Glomerular endothelial cell (primary cell): ENCODE measurements around the gene OTUB2. TPM values are rescaled to one million over a fixed set of nuclear protein-coding genes. Genes with fewer than 3 reads are reported as not detected.
A peak's percentile ranks its signal among the peaks of the same experiment; 100 is the strongest.
"Not testable (repeated sequence)": the region's sequence is repeated elsewhere in the genome, so short reads cannot be mapped to it uniquely, and the experiment has no call there.

Source experiments
- DNase-seq: peaks from one replicate; pipeline ENCODE4 v3.0.0-alpha.2; 2011; ENCODE audit warnings: low read depth, low spot score; ENCODE audit errors: extremely low read depth
- total RNA-seq: library from RNA; depleted of rRNA; stranded (reverse); fragments of >200 nt; gene quantifications from 2 replicates; pipeline ENCODE4 v1.2.3, GENCODE V29; 2015

OTUB2 gene
- total RNA-seq, 1 donor from 2014 or later, result 5.7 TPM

DNA sequence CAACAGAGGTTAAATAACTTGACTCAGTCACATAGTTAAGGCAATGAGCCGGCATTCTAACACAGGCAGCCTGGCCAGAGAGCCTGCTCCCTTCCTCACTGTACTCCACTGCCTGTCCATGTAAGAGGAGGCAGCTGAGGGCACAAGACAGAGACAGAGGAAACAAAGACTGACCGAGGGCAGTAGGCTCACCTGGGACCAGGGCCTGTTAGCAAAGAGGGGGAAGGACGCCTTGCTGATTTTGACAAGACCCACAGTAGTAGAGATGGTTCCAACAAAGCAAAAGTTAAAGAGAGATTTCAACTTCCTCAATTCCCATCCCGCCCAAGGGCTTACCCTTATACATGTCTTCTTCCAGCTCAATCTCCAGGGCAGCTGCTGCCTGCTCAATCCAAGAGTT, 26.5 kb downstream of the OTUB2 start:
- DNase-seq, result no peak

DNA sequence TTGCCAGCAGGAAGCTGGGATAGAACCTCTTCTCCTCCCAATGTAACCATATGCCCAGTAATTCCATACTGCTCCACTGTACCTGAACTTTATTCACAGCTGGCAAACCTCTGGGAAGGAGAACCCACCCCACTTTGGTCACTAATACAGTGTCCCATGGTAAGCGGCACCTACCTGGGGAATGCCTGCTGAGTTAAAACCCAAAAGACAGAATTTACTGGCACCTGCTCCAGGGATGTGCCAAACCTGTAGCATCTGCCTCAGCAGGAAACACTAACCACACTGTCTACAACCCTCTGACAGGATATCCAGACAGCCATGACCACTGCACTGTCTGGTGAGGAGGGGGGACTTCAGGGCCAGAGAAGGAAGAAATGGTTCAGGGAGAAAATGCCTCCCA, 28.3 kb downstream of the OTUB2 start:
- no peak for DNase-seq

DNA sequence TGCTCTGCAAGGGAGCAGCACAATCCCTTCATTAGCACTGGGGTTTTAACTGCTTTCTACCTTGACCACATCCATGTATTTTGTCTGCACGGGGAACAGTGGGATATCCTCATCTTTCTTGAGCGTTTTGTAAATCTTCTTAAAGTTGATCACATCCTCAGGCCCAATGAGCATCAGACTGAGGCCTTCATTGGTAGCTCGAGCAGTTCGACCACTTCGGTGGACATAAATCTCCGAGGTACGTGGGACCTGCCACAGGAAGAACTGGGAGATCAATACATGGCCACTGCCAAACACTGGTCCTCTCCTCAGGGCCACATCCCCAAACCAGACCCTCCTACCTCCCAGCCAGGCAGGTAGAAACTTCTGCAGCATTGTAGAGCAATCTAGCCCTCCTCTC, 28.8 kb downstream of the OTUB2 start:
- DNase-seq, result no peak

DNA sequence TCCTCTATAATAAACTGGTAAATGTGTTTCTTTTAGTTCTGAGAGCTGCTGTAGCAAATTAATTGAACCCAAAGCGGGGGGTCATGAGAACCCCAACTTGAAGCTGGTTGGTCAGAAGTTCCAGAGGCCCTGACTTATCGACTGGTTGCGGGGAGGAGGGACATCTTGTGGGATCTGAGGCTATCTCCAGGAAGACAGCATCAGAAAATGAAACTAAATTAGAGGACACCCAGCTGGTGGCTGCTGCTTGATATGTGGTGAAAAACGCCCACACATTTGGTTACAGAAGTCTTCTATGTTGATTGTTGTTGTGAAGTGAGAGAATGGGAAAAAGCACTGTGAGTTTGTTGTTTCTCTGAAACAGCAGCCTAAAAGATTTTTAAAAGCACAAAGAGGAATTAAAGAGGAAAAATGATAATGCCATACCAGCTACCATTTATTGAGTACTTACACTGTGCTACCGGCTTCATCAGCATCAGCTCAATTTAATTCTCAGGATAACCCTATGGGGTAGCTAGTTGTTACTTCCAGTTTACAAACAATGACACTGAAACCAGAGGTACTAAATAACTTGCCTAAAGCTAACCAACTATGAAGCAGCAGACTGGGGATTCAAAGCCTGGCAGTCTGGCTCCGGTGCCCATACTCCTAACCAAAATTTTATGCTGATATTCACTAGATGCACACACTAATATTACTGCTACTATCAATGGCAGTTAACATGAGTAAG, 30.6 kb downstream of the OTUB2 start:
- DNase-seq, result no peak

DNA sequence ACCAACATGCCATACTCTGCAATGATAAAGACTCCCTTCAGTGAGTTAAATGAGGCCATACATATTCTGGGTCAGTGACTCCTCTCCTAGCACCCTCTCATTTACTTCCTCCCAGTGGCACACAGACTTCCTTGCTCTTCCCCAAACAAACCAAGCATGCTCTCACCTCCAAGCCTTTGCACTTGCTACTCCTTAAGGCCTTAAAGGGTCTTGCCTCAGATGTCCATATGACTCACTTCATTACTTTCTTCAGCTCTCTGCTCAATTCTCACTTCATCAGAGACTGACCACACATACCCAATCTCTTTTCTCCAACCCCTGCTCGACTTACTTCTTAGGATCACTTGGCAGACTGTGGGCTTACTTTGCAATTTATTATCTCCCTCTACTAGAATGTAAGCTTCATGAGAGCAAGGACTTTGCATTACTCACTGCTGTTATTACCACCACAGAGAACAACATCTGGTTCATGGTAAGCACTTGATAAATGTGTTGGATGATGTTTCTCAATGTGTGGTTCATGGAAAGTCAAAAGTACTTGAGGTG, 32.1 kb downstream of the OTUB2 start:
- no peak for DNase-seq

DNA sequence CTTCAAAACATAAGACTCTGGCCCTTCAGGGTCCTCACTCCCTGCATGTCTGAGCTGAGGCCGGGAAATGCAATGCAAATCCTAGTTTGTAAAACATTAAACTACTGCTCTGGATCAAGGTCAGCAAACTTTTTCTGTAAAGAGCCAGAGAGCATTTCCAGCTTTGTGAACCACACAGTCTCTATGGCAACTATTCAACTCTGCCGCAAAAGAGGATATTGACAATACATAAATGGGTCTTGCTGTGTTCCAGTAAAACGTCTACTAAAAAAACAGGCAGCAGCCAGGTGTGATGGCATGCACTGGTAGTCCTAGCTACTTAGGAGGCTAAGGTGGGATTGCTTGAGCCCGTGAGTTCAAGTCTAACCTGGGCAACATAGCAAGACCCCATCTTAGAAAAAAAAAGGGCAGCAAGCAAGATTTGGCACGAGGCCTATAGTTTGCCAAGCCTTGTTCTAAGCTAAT, 32.6 kb downstream of the OTUB2 start:
- DNase-seq, result no peak

DNA sequence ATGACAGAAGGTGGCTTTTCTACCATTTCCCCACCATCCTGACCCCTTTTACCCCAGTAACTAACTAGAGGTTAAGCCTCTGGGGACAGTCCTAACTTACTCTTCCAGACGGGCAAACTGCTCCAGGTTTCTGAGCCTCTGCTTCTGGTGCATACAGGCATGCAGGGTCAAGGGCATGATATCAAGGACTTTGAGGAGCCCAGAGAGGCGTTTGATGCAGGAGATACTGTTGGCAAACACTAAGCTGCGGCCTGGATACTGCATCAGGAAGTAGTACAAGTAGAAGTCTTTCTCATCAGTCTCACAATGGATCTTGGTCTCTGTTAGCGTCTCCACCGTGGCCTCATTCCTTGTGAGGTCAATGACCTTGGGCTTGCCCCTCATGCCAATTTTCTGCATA, 33.9 kb downstream of the OTUB2 start:
- DNase-seq, result no peak

DNA sequence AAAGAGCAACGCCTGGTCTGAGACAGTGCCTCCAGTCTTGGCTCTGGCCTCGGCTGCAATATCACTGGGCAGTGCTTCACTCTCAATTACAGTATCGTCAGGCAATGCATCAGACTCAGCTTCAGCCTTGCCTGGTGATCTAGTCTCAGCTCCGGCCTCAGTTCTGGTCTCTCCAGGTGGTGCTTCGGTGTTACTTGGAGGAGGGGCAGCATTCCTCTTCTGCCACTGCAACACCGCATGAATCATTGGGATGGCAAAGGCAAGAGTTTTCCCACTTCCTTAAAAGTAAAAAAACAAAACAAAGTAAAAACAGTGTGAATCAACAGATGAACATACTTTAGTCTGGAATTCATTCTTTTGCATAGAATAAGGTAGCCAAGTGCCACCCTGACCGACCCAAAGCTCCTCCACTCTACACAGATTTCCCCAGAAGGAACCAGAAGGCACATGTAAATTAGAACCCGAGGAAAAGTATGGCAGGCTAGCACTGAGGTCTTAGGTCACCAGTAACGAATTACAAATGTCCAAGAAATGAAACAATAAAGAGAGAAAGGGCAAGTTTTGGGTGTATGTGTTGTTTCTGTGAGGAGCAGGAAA, 36.3 kb downstream of the OTUB2 start:
- DNase-seq, result no peak

DNA sequence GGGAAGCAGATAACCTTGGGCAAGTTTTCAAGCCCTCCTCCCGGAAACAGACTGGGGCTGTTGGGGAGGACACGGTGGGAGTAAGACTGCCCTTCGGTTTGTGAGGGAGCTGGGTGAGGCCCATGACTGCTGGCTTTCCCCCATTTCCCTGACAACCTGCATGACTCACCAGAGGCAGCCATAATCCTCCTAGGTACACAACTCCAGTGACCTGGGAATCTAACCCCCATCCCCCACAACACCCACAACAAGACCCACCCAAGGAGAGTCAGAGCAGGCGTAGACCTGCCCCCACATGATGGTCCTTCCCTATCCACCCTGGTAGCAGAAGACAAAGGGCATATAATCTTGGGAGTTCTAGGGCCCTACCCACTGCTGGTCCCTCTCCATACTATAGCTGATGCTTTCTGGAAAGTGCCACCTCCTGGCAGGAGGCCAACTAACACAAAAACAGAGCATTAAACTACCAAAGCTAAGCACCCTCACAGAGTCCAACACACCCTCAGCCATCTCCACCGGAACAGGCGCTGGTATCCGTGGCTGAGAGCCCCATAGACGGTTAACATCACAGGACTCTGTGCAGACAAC, 40.0 kb downstream of the OTUB2 start:
- no peak for DNase-seq

DNA sequence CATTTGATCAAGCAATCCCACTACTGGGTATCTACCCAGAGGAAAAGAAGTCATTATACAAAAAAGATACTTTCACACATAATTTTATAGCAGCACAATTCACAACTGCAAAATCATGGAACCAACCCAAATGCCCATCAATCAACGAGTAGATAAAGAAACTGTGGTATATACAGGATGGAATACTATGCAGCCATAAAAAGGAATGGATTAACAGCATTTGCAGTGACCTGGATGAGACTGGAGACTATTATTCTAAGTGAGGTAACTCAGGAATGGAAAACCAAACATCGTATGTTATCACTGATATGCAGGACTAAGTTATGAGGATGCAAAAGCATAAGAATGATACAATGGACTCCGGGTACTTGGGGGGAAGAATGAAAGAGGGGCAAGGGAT, 45.9 kb downstream of the OTUB2 start:
- not testable (repeated sequence) for DNase-seq

DNA sequence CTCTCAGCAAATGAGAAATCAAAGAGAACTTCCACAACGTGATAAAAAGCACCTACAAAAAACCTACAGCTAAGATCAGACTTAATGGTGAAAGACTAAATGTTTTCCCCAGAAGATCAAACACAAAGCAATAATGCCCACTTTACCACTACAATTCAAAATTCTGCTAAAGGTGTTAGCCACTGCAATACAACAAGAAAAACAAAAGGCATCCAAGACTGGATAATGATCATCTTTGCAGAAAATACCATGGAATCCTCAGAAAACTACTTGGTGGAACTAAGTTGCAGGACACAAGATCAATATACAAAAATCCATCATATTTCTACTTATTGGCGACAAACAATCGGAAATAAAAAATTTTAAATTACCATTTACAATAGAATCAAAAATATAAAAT, 48.4 kb downstream of the OTUB2 start:
- no peak for DNase-seq

DNA sequence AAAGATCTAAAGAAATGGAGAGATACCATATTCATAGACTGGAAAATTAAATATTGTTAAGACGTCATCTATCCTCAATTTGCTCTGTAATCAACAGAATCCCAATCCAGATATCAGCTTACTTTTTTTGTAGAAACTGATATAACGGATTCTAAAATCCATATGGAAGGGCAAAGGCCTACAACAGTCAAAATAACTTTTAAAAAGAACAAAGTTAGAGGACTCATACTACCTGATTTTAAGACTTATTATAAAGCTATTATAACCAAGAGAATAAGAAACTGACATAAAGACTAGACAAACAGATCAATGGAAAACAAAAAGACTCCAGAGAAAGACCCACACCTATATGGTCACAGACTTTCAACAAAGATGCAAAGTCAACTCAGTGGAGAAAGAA, 48.9 kb downstream of the OTUB2 start:
- no peak for DNase-seq

DNA sequence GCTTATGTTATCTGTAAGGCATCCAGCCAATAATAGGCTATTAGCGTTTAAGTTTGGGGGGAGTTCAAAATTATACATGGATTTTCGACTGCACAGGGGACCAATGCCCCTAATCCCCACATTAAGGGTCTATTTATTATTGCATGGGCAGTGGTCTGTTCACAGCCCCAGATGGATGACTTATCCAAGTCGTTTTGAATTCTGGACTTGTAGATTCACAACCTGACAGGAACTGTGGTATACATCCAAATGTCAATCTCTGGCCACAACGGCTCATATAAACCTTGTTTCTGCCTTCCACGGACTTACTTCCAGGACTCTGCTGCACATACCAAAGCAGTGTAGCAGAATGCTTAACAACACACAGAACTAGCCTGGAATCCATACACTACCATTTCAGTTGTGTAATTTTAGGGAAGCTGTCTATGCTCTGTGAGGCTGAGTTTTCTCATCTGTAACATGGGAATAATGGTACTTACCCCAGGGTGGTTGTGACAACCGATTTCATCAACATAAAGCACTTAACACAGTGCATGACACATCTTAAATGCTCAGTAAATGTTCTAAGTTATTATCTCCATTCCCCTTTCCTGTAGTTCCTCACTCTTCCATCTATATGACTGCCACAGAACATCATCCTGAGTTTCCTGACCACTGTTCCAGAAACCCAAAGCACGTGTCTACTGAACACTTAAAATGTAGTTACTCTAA, 51.1 kb downstream of the OTUB2 start:
- DNase-seq, result no peak

DNA sequence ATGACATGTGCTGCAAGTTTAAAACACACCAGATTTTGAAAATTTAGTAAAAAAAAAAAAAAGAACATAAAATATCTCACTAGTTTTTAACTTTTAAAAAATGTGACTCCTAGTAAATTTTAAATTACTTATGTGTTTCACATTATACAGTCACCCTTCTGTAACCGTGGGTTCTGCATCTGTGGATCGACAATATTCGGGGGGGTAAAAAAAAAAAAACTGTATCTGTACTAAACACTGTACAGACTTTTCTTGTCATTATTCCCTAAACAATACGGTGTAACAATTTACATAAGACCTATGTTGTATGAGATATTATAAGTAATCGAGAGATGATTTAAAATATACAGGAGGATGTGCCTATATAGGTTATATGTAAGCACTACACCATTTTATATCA, 51.7 kb downstream of the OTUB2 start:
- DNase-seq, result no peak

DNA sequence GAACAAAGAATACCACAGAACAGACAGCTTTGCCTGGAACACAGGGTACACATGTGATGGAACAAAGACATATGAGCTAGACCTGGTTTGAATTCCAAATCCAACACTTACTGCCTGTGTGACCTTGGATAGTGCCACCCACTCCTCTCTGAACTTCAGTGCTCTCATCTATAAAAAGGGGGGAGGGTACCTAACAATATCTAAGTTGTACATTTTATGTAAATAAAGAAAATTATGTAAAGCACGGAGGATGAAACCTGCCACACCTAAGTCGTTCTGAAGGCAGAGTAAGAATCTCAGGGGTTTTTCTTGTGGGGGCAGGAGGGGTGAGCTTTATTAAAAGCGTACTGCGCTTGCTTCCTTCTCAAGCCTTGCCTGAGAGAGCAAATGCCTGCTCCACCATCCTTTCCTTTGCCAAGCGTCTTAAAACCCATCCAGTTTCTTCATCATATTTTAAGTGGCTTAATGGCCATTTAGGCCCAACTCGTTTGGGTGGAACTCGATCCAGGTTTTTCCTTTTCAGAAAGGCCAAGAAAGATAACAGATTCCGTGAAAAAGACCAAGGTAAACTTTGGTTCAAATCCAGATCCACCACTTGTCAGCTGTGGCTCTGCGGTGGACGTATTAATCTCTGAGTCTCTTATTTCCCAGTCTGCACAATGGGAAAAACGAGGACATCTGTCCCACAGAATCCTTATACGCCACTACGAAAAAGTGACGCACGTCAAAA, 53.9 kb downstream of the OTUB2 start:
- no peak for DNase-seq

DNA sequence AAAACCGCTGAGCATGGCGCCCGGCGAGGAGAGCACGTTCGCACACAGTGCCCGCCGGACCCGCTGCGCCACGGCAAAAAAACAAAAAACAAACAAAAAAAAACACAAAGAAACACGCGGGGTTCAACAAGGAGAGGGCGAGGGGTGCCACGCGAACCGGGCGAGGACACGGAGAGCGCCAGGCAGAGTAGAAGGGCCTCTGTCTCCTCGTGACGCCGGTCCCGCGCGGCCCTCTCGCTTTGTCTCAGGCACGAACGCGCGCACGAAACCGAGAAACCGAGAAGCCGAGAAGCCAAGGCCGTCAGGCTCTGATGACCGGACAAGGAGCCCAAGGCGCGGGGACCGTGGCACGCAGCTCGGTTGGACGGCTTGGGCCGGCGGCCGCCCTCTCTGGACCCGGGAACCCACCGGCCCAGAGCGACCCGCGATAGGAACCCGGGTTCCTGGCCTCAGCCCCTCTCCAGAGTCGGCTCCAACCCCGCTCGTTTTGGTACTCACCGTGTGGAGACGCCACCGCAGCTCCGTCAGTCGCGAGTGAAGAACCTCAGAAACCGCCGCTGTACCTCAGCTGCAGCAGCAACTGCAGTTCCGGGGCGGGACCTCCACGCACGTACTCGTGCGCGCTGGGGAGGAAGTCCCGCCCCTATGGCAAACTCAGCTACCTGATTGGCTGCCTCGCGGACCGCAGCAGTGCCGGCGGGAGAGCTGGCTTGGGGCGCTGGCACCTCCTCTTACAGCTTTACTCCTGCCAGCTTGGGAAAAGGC, 54.7 kb downstream of the OTUB2 start, which contains the start of the genes DDX24 and IFI27L1:
Gene DDX24, minus strand, starts transcription at position 582 of the 765 bp plus-strand sequence. CDS start 1,460 bp downstream, outside the sequence.
Gene IFI27L1, plus strand, starts transcription at position 690 of the 765 bp plus-strand sequence. CDS start 15,628 bp downstream, outside the sequence.
- DNase-seq, result peak; percentile 42

DNA sequence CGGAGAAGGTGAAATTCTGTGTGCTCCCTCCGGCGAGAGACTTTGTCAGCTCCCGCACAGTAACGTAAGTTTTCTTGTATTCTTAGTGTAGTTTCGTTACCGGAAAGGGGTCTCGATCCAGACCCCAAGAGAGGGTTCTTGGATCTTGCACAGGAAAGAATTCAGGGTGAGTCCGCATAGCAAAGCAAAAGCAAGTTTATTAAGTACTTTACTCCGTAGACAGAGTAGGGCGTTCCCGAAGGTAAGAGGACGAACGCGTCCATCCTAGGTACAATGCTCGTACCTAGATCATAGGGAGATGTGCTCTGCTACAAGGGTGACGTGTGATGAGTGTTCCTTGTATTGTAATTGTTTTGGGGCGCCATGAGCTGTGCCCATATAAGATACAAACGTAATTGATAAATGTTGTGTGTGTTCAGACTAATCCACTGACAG, 55.3 kb downstream of the OTUB2 start:
- DNase-seq, result no peak

DNA sequence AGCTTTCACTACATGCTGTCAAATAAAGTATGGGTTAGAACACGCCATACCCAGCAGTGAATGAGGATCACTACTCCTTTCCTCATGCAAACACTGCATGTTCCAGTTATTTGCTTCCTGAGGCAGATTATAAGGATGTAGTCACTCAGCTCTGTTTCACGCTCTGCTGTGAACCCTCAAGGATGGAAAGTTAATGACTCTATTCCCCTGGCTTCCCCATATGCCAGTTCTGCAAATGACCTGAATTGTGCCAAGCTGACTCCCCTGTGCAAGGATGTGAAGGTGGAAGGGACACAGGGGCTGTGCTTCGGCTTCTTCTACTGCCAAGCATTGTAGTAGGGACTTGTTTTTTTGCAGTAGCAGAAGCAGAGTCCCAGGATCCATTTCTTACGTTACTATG, 61.8 kb downstream of the OTUB2 start:
- no peak for DNase-seq

DNA sequence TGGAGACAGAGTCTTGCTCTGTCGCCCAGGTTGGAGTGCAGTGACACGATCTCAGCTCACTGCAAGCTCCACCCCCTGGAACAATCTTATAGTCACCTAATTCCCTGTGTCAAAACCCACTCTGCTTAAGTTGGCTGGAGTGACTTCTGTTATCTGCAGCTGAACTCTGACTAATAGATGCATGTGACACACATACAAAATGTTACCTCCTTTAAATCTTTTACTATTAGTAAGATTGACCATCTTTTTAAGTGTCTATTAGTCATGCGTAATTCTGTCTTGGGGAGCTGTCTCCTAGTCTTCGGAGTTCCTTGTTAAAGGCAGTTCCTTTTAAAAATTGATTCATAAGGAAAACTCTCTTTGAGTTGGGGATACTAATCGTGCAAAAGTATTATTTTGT, 62.4 kb downstream of the OTUB2 start:
- DNase-seq, result no peak

DNA sequence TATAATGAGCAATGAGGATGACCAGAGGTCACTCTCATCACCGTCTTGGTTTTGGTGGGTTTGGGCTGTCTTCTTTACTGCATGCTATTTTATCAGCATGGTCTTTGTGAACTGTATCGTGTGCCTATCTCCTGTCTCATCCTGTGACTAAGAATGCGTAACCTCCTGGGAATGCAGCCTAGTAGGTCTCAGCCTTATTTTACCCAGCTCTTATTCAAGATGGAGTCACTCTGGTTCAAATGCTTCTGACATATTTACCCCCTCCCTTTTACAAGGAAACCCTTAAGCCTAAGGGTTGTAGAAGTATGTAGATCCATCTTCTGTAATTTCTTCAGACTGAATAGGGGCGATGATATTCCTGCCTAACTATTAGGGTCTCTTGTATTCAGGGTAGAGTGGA, 63.3 kb downstream of the OTUB2 start:
- no peak for DNase-seq
